GM20431 (cell line): ENCODE results near the gene RGS5.

Experiments
- in situ Hi-C: fragments of 300-500 bp; cut with MseI, MboI; formaldehyde crosslinking; loops from one replicate; pipeline ENCODE4 v1.15.0; 2020; ENCODE audit warnings: low sequenced_read_pairs; ENCODE audit not compliant: unreplicated experiment

Gene RGS5

DNA sequence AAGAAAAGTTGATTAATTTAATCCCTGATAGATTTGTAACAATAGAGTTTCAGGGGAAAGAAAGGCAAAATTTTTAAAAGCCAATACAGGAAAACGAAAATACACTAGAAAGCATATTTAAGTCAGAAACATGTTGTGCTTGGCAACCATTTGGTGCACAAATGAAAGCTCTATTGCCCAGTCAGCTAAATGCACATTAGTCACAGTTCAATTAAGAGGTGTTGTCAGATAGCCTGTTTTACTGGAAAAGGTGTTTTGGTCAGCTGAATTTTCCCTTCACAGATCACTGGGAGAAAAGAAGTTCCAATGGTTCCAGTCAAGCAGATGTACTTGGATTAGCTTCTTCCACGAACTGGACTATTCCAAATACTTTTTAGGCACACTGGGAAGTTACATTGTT, 108.1 kb downstream of the RGS5 start:
- in situ Hi-C loops = no loop called here

GRCh38 chr1:163094182-163094581, 108.5 kb downstream of the RGS5 start:
- in situ Hi-C loops = no loop called here

DNA sequence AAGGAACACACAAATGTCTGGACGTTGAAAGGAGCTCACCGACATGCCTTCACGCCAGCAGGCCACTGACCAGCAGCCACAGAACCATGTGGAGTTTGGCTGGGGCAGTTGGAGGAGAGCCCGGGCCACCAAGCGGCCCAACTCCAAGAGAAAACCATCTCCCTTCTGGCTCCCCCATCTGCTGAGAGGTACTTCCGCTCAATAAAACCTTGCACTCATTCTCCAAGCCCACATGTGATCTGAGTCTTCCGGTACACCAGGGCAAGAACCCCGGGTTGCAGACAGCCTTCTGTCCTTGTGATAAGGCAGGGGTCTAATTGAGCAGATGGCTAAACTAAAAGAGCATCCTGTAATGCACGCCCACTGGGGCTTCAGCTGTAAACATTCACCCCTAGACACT, 109.1 kb downstream of the RGS5 start:
- in situ Hi-C loops = no loop called here

DNA sequence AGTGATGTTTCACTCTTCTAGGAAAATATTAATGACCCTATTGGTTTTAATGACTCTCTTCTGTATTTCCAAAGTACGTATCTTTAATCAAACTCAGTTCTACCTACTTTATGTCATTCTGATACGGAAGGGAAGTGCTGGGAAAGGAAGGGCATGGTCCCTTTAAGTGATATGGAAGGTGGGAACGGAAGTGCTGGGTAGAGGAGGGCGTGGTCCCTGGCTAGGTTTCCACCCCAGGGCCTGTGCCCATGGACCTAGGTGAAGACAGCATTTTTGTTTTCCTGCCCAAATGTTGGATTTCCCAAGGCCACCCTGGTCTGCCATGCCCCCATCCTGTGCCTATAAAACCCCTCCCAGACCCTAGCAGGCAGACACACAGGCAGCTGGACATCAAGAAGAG, 109.5 kb downstream of the RGS5 start:
- in situ Hi-C loops = no loop called here
